ENCODE measurements around the gene FEV.

FEV gene

GRCh38 chr2:218959761-218960308, 25.1 kb downstream of the FEV start:
- H3K4me3 ChIP-seq (replicated peaks; ENCODE audit: low read depth, low read length) = peak overlapping the region; percentile 55
- TF ChIP-seq CTCF (IDR thresholded peaks at IDR 0.05; ENCODE audit: low read length, missing control alignments) = no peak
- DNase-seq (ENCODE audit: low read depth) = no peak

- DNase-seq (ENCODE audit: low read depth) = peak; percentile 86
- TF ChIP-seq CTCF (IDR thresholded peaks at IDR 0.05; ENCODE audit: low read length, missing control alignments) = no peak
- peak within 1 kb of the TSS; percentile 55 for H3K4me3 ChIP-seq (replicated peaks; ENCODE audit: low read depth, low read length)
Measured at GRCh38 chr2:218959141-218959731, 25.7 kb downstream of the FEV start, which contains the start of gene CDK5R2. TSS of gene CDK5R2 (plus strand) at chr2:218959666. CDS start at chr2:218959821, 155 bp downstream.

- H3K4me3 ChIP-seq (replicated peaks; ENCODE audit: low read depth, low read length) = no peak overlapping the region
- TF ChIP-seq CTCF (IDR thresholded peaks at IDR 0.05; ENCODE audit: low read length, missing control alignments) = no peak
- DNase-seq (ENCODE audit: low read depth) = no peak
Measured at GRCh38 chr2:218958276-218958675, 26.7 kb downstream of the FEV start.

GRCh38 chr2:218957671-218958070, 27.3 kb downstream of the FEV start:
- no peak overlapping the region for H3K4me3 ChIP-seq (replicated peaks; ENCODE audit: low read depth, low read length)
- no peak for TF ChIP-seq CTCF (IDR thresholded peaks at IDR 0.05; ENCODE audit: low read length, missing control alignments)
- DNase-seq (ENCODE audit: low read depth) = no peak

- TF ChIP-seq CTCF (IDR thresholded peaks at IDR 0.05; ENCODE audit: low read length, missing control alignments) = no peak
- no peak overlapping the region for H3K4me3 ChIP-seq (replicated peaks; ENCODE audit: low read depth, low read length)
- no peak for DNase-seq (ENCODE audit: low read depth)
Measured at GRCh38 chr2:218956039-218956438, 28.9 kb downstream of the FEV start.

GRCh38 chr2:218954541-218955300, 30.3 kb downstream of the FEV start:
- H3K4me3 ChIP-seq (replicated peaks; ENCODE audit: low read depth, low read length) = no peak overlapping the region
- no peak for TF ChIP-seq CTCF (IDR thresholded peaks at IDR 0.05; ENCODE audit: low read length, missing control alignments)
- DNase-seq (ENCODE audit: low read depth) = no peak

All from fibroblast of pulmonary artery (primary cell).